HG03378 (cell line): ENCODE results near the gene RTBDN.

Source experiments
- ATAC-seq: cut with Tn5 transposase; IDR thresholded peaks from one replicate; pipeline ENCODE4 v1.9.1; 2021; ENCODE audit warnings: mild to moderate bottlenecking, moderate library complexity; ENCODE audit not compliant: unreplicated experiment

The RTBDN gene

GRCh38 chr19:12783291-12783848 lies 51.0 kb downstream of the RTBDN start:
- no peak for ATAC-seq

GRCh38 chr19:12782424-12783290 lies 51.7 kb downstream of the RTBDN start:
- ATAC-seq = no peak

GRCh38 chr19:12782174-12782423 lies 52.3 kb downstream of the RTBDN start:
- no peak for ATAC-seq

- ATAC-seq = no peak
Measured at GRCh38 chr19:12779162-12779993, 55.0 kb downstream of the RTBDN start.

GRCh38 chr19:12778905-12779161 lies 55.5 kb downstream of the RTBDN start:
- no peak for ATAC-seq

- no peak for ATAC-seq
Measured at GRCh38 chr19:12778017-12778904, 56.1 kb downstream of the RTBDN start.

- ATAC-seq = no peak
Measured at GRCh38 chr19:12777217-12778016, 57.0 kb downstream of the RTBDN start.
